GM12878 (cell line): ENCODE measurements around the gene CFAP92. TPM values are rescaled to one million over a fixed set of nuclear protein-coding genes. Genes with fewer than 3 reads are reported as not detected.

Experiments
- ATAC-seq: fragments of 200-7000 bp; cut with Tn5 transposase; 3 replicates; pipeline ENCODE4 v1.9.1; 2020; ENCODE audit warnings: mild to moderate bottlenecking, moderate library complexity
- BruUV-seq: library from RNA; stranded (reverse); fragments of 400-500 nt; replicated peaks from 2 replicates; lab custom pipeline; 2021; lab: Mats Ljungman, UMichigan
- CTCF ChIA-PET: fragments of 300-600 bp; sonication (Branson Sonifier 250); formaldehyde crosslinking; extraction: SDS; loops from one replicate; lab custom pipeline; 2021; ENCODE audit warnings: inconsistent platforms; lab: Yijun Ruan, JAX
- POLR2A ChIA-PET: fragments of 350-600 bp; formaldehyde crosslinking; extraction: SDS; loops from one replicate; lab custom pipeline; 2021; ENCODE audit warnings: inconsistent platforms; lab: Charles Lee
- RAD21 ChIA-PET: fragments of 300-600 bp; sonication (Branson Sonifier 250); formaldehyde crosslinking; loops from one replicate; lab custom pipeline; 2023; ENCODE audit warnings: antibody characterized with exemption; ENCODE audit not compliant: unreplicated experiment; lab: Charles Lee
- SMC1A ChIA-PET: fragments of 300-600 bp; sonication (Branson Sonifier 250); formaldehyde crosslinking; loops from one replicate; lab custom pipeline; 2023; ENCODE audit not compliant: unreplicated experiment, uncharacterized antibody; lab: Charles Lee
- DNase-seq: peaks from one replicate; pipeline ENCODE4 v3.0.0-alpha.2; 2011; ENCODE audit warnings: low read depth, low spot score
- FAIRE-seq: peaks from 3 replicates; lab custom pipeline; 2011; peaks lifted over from hg19 to GRCh38; lab: Jason Lieb, UNC
- H2AFZ ChIP-seq: 2 replicates; pipeline ENCODE4 v1.6.0; 2011; ENCODE audit warnings: low read depth, low read length, control low read depth; ENCODE audit not compliant: control insufficient read depth
- H3K27ac ChIP-seq: 2 replicates; pipeline ENCODE4 v1.5.1; 2011; ENCODE audit warnings: control low read depth; ENCODE audit not compliant: control insufficient read depth, insufficient read depth
- H3K27me3 ChIP-seq, 2 experiments: replicated peaks in 1 of 2; 2 replicates each; pipeline versions ENCODE4 v1.6.0 to v1.6.1; 2011; ENCODE audit warnings: low read length in 1 of 2; ENCODE audit not compliant: control insufficient read depth in 2 of 2, insufficient read depth in 2 of 2
- H3K36me3 ChIP-seq, 2 experiments: 2 replicates each; pipeline ENCODE4 v1.5.1; 2011; ENCODE audit warnings: low read length in 1 of 2; ENCODE audit not compliant: control insufficient read depth in 2 of 2, insufficient read depth in 2 of 2
- H3K4me1 ChIP-seq: 2 replicates; pipeline ENCODE4 v1.6.1; 2011; ENCODE audit warnings: mild to moderate bottlenecking, low read length, moderate library complexity, mixed read lengths; ENCODE audit not compliant: control insufficient read depth, insufficient read depth
- H3K4me2 ChIP-seq: 2 replicates; pipeline ENCODE4 v1.6.0; 2011; ENCODE audit warnings: control low read depth; ENCODE audit not compliant: control insufficient read depth, insufficient read depth
- H3K4me3 ChIP-seq: fragments of 200-600 bp; sonication (generic); 2 replicates; pipeline ENCODE4 v1.5.1; 2016
- H3K79me2 ChIP-seq: 2 replicates; pipeline ENCODE4 v1.6.0; 2011; ENCODE audit warnings: low read length; ENCODE audit not compliant: control insufficient read depth, insufficient read depth
- H3K9ac ChIP-seq: 2 replicates; pipeline ENCODE4 v1.8.0; 2011; ENCODE audit warnings: low read length, control low read depth, mixed read lengths; ENCODE audit not compliant: control insufficient read depth, insufficient read depth
- H3K9me3 ChIP-seq: replicated peaks from 3 replicates; pipeline ENCODE4 v1.5.1; 2011; ENCODE audit warnings: mild to moderate bottlenecking, low read length; ENCODE audit not compliant: control insufficient read depth, insufficient read depth
- H4K20me1 ChIP-seq: 2 replicates; pipeline ENCODE4 v1.6.0; 2011; ENCODE audit not compliant: control insufficient read depth, insufficient read depth
- CBFB ChIP-seq: IDR thresholded peaks from 2 replicates; pipeline ENCODE4 v1.6.1; 2016; ENCODE audit warnings: antibody characterized with exemption, low read depth
- CHD2 ChIP-seq: IDR thresholded peaks from 2 replicates; pipeline ENCODE4 v1.6.1; 2011; ENCODE audit warnings: low read depth, low read length, improper control_type of control experiment, borderline replicate concordance
- IRF3 ChIP-seq: fragments of 450-650 bp; IDR thresholded peaks from 2 replicates; pipeline ENCODE4 v1.6.1; 2014; ENCODE audit warnings: mild to moderate bottlenecking
- IRF4 ChIP-seq: IDR thresholded peaks from 2 replicates; pipeline ENCODE4 v1.6.1; 2011; ENCODE audit warnings: low read depth, low read length
- JUNB ChIP-seq: IDR thresholded peaks from 2 replicates; pipeline ENCODE4 v1.6.1; 2016; ENCODE audit warnings: antibody characterized with exemption, mild to moderate bottlenecking
- MYB ChIP-seq: fragments of 150-350 bp; IDR thresholded peaks from 2 replicates; pipeline ENCODE4 v1.6.1; 2014; ENCODE audit warnings: mild to moderate bottlenecking, low read depth, low read length, borderline replicate concordance
- NFIC ChIP-seq: IDR thresholded peaks from 2 replicates; pipeline ENCODE4 v1.6.1; 2012; ENCODE audit warnings: low read depth, mild to moderate bottlenecking, inconsistent platforms, low read length, moderate library complexity
- NKRF ChIP-seq: fragments of 450-650 bp; conservative IDR thresholded peaks from 2 replicates; pipeline ENCODE4 v1.6.1; 2017; ENCODE audit warnings: mild to moderate bottlenecking, moderate library complexity
- NR2F1 ChIP-seq: fragments of 450-650 bp; conservative IDR thresholded peaks from 2 replicates; pipeline ENCODE4 v1.6.1; 2017; ENCODE audit warnings: mild to moderate bottlenecking
- PML ChIP-seq: IDR thresholded peaks from 2 replicates; pipeline ENCODE4 v1.6.1; 2012; ENCODE audit warnings: low read length, inconsistent platforms
- POLR2AphosphoS2 ChIP-seq: IDR thresholded peaks from 2 replicates; pipeline ENCODE4 v1.6.1; 2011; ENCODE audit warnings: low read depth, mild to moderate bottlenecking, low read length, improper control_type of control experiment, moderate library complexity
- RB1 ChIP-seq: fragments of 450-650 bp; formaldehyde crosslinking; IDR thresholded peaks from 2 replicates; pipeline ENCODE4 v1.6.1; 2017; ENCODE audit warnings: mild to moderate bottlenecking, borderline replicate concordance
- RELA ChIP-seq: fragments of 450-650 bp; IDR thresholded peaks from 2 replicates; pipeline ENCODE4 v1.8.0; 2014; ENCODE audit warnings: borderline replicate concordance; ENCODE audit not compliant: partially characterized antibody
- RUNX3 ChIP-seq: IDR thresholded peaks from 2 replicates; pipeline ENCODE4 v1.6.1; 2012; ENCODE audit warnings: low read length, inconsistent platforms
- SRF ChIP-seq, 2 experiments: IDR thresholded peaks; 2 replicates each; pipeline ENCODE4 v1.6.1; 2011; ENCODE audit warnings: low read depth in 2 of 2, low read length in 2 of 2, mild to moderate bottlenecking in 1 of 2, moderate library complexity in 1 of 2
- ZNF207 ChIP-seq: fragments of 450-650 bp; IDR thresholded peaks from 2 replicates; pipeline ENCODE4 v1.6.1; 2014; ENCODE audit warnings: antibody characterized with exemption, mild to moderate bottlenecking, borderline replicate concordance
- ZNF217 ChIP-seq: fragments of 450-650 bp; IDR thresholded peaks from 2 replicates; pipeline ENCODE4 v1.6.1; 2017; ENCODE audit warnings: antibody characterized with exemption, mild to moderate bottlenecking
- ZZZ3 ChIP-seq: IDR thresholded peaks from 2 replicates; pipeline ENCODE4 v1.6.1; 2011; ENCODE audit warnings: low read depth; ENCODE audit not compliant: control insufficient read depth, insufficient read length
- WGBS: methylation state at CpG from one replicate; pipeline ENCODE4 v1.1.6; 2016; ENCODE audit warnings: low lambda C conversion rate; ENCODE audit not compliant: insufficient replicate concordance, insufficient coverage; ENCODE audit errors: missing lambda C conversion rate; 5-methylcytosine and 5-hydroxymethylcytosine counted together
- in situ Hi-C: fragments of 300-500 bp; cut with MboI; formaldehyde crosslinking; loops from 9 replicates; pipeline ENCODE4 v1.14.3; 2018; ENCODE audit warnings: mixed read lengths
- intact Hi-C: fragments of 100-400 bp; cut with micrococcal nuclease; formaldehyde crosslinking; loops from one replicate; pipeline ENCODE4 v1.14.2; 2022; ENCODE audit not compliant: unreplicated experiment
- polyA plus RNA-seq, 11 experiments: library from polyadenylated mRNA; depleted of rRNA in 4 of 11; unstranded in 6 of 11; stranded (reverse) in 5 of 11; fragments of >200 nt; fragmentation: Nextera tagmentation in 4 of 11; fragmentation: Illumina TruSeq in 1 of 11; extraction: Ambion mirVana in 4 of 11; extraction: Trizol in 1 of 11; gene quantifications; 1 replicate in 1 of 11; 2 replicates in 10 of 11; pipeline versions ENCODE4 v1.2.1 to v1.2.3, GENCODE V29; 2011 to 2016; ENCODE audit warnings: inconsistent platforms in 2 of 11, missing spikeins in 2 of 11, low read depth in 1 of 11
- total RNA-seq, 4 experiments: library from RNA; depleted of rRNA in 3 of 4; stranded (reverse); fragments of >200 nt in 3 of 4; fragmentation: Illumina TruSeq in 1 of 4; extraction: Trizol in 1 of 4; gene quantifications; 2 replicates each; pipeline versions ENCODE4 v1.2.1 to v1.2.3, GENCODE V29; 2013 to 2021

CFAP92 gene
- total and polyA plus RNA-seq, 10 of the 15 experiments (the other 5 are each of a cell fraction or from before 2014, with no cell fraction given): 0.05 to 0.52 (median 0.14) TPM; not detected in 7

- TF ChIP-seq IRF3 (no peak), SRF (IDR thresholded peaks at IDR 0.05; ENCODE audit: low read depth in 2 of 2, low read length in 2 of 2) (no peak)
These were observed 113.9 kb downstream of the CFAP92 start (continued) for GRCh38 chr3:128879991-128880390.

GRCh38 chr3:128879125-128879969, 114.5 kb downstream of the CFAP92 start, which contains the start of gene ACAD9:
Gene ACAD9, plus strand, starts transcription at chr3:128879620. Its CDS starts 72 bp downstream, at chr3:128879692.
- peak within 1 kb of the TSS; percentile 96 for H3K4me2 ChIP-seq
- TSS peak; percentile 81 for BruUV-seq
- H4K20me1 ChIP-seq: no peaks in the 10 kb centered on the region
- ChIA-PET CTCF (interaction anchor here (0.5 to 4.6 kb wide), 14 partner anchors 9 to 367 kb away, joined by 3 to 53 read pairs (median 6); no protein-coding TSS in a partner anchor), RAD21 (interaction anchor here (0.5 to 2.9 kb wide), 12 partner anchors 11 to 282 kb away, joined by 3 to 9 read pairs (median 3); partner anchors contain the start of gene RPN1), POLR2A (interaction anchor here (0.7 to 2.1 kb wide), 11 partner anchors 8 to 520 kb away, joined by 3 to 7 read pairs (median 3); partner anchors contain the start of gene RAB7A), SMC1A (interaction anchor here (1.3 to 2.5 kb wide), 4 partner anchors 11 to 198 kb away, joined by 4 to 16 read pairs (median 4); no protein-coding TSS in a partner anchor)
- peak within 1 kb of the TSS; percentile 92 for H3K4me3 ChIP-seq
- in situ Hi-C loops: no loop called here
- 1% methylated on average over 65 of the region's 65 CpGs for WGBS
- FAIRE-seq (peak; percentile 96), ATAC-seq (peak; percentile 92), DNase-seq (peak; percentile 97)
- H2AFZ ChIP-seq: peak within 1 kb of the TSS; percentile 91
- H3K79me2 ChIP-seq: peaks cover 54% of the 10 kb centered on the region
- H3K27me3 ChIP-seq: no peaks in the 10 kb centered on the region
- H3K9ac ChIP-seq: peak within 1 kb of the TSS; percentile 94
- H3K9me3 ChIP-seq: no peaks in the 10 kb centered on the region
- H3K36me3 ChIP-seq: no peaks in the 10 kb centered on the region; a peak in 1 of 4 replicates
- intact Hi-C loops: loop anchor here (2.0 to 5.0 kb wide), 2 partner anchors 199 to 368 kb away; partner anchors contain the start of gene COPG1
- peak within 1 kb of the TSS; percentile 85 for H3K27ac ChIP-seq
- H3K4me1 ChIP-seq: peaks cover 18% of the 10 kb centered on the region
- TF ChIP-seq MYB (no peak), CHD2 (peak; percentile 75), NKRF (peak; percentile 52; the same call in 1 of the 2 replicates), ZNF217 (no peak), ZZZ3 (no peak), RELA (peak; percentile 92), JUNB (no peak), RB1 (peak; percentile 99), CBFB (peak; percentile 93), RUNX3 (peak; percentile 52), ZNF207 (peak; percentile 44; the same call in 1 of the 2 replicates), POLR2AphosphoS2 (peak; percentile 84; the same call in 1 of the 2 replicates), PML (peak; percentile 95), IRF4 (peak; percentile 50; the same call in 1 of the 2 replicates), NFIC (no peak), NR2F1 (peak; percentile 87)
